H1 (cell line): ENCODE data around the gene LEO1. TPM values are rescaled to one million over a fixed set of nuclear protein-coding genes. Genes with fewer than 3 reads are reported as not detected.

Experiments used
- CTCF ChIA-PET: fragments of 300-600 bp; sonication (Branson Sonifier 250); formaldehyde crosslinking; loops from one replicate; lab custom pipeline; 2021; ENCODE audit not compliant: partially characterized antibody; lab: Charles Lee
- POLR2A ChIA-PET: fragments of 300-600 bp; sonication (Branson Sonifier 250); formaldehyde crosslinking; loops from one replicate; lab custom pipeline; 2021; ENCODE audit warnings: inconsistent platforms; ENCODE audit not compliant: partially characterized antibody; lab: Charles Lee
- DNase-seq, 2 experiments: peaks; one replicate each; pipeline versions ENCODE4 v3.0.0 to v3.0.0-alpha.2; 2010 to 2022; ENCODE audit warnings: low spot score in 2 of 2, low read depth in 1 of 2, mixed read lengths in 1 of 2
- FAIRE-seq: peaks from 2 replicates; lab custom pipeline; 2011; peaks lifted over from hg19 to GRCh38; lab: Jason Lieb, UNC
- H2AFZ ChIP-seq: 2 replicates; pipeline ENCODE4 v1.8.1; 2012; ENCODE audit warnings: low read length, inconsistent platforms
- H2AK5ac ChIP-seq: 2 replicates; pipeline ENCODE4 v1.6.1; 2013; ENCODE audit warnings: low read depth, low read length
- H2BK120ac ChIP-seq: replicated peaks from 2 replicates; pipeline ENCODE3; 2013; ENCODE audit warnings: low read depth, low read length, inconsistent platforms
- H2BK12ac ChIP-seq: 2 replicates; pipeline ENCODE4 v1.6.1; 2013; ENCODE audit warnings: low read depth, low read length
- H2BK15ac ChIP-seq: 2 replicates; pipeline ENCODE4 v1.6.1; 2013; ENCODE audit warnings: low read length
- H2BK20ac ChIP-seq: 2 replicates; pipeline ENCODE4 v1.6.1; 2013; ENCODE audit warnings: low read length
- H2BK5ac ChIP-seq: 2 replicates; pipeline ENCODE4 v1.6.1; 2013; ENCODE audit warnings: low read depth, low read length
- H3K14ac ChIP-seq: 2 replicates; pipeline ENCODE4 v1.6.1; 2013; ENCODE audit warnings: inconsistent platforms; ENCODE audit not compliant: insufficient read length
- H3K18ac ChIP-seq: 2 replicates; pipeline ENCODE4 v1.6.1; 2013; ENCODE audit warnings: low read length; ENCODE audit errors: extremely low read depth
- H3K23ac ChIP-seq: 2 replicates; pipeline ENCODE4 v1.6.1; 2013; ENCODE audit warnings: inconsistent platforms; ENCODE audit not compliant: insufficient read length
- H3K23me2 ChIP-seq: 2 replicates; pipeline ENCODE4 v1.6.1; 2013; ENCODE audit warnings: low read depth, low read length
- H3K27ac ChIP-seq: 2 replicates; pipeline ENCODE4 v1.6.1; 2011; ENCODE audit warnings: low read depth, low read length, inconsistent platforms
- H3K27me3 ChIP-seq, 4 experiments: replicated peaks in 1 of 4; 1 replicate in 1 of 4; 2 replicates in 3 of 4; pipeline versions ENCODE4 v1.6.1 to v1.8.1; 2011 to 2013; ENCODE audit warnings: low read length in 3 of 4, mild to moderate bottlenecking in 3 of 4, inconsistent platforms in 2 of 4, mixed read lengths in 2 of 4, moderate library complexity in 1 of 4; ENCODE audit not compliant: control insufficient read depth in 3 of 4, insufficient read depth in 3 of 4; ENCODE audit errors: extremely low read depth in 1 of 4
- H3K36me3 ChIP-seq, 4 experiments: 2 replicates each; pipeline versions ENCODE4 v1.6.1 to v1.8.1; 2011 to 2013; ENCODE audit warnings: mild to moderate bottlenecking in 4 of 4, low read length in 3 of 4, moderate library complexity in 2 of 4, control low read depth in 1 of 4, inconsistent platforms in 1 of 4; ENCODE audit not compliant: insufficient read depth in 4 of 4, control insufficient read depth in 2 of 4
- H3K4ac ChIP-seq: replicated peaks from 2 replicates; pipeline ENCODE3; 2013; ENCODE audit warnings: low read length, low read depth, mixed read lengths, inconsistent platforms; ENCODE audit not compliant: insufficient read length
- H3K4me1 ChIP-seq, 4 experiments: replicated peaks in 1 of 4; 1 replicate in 1 of 4; 2 replicates in 3 of 4; pipeline versions ENCODE4 v1.6.1 to v1.8.1; 2011 to 2013; ENCODE audit warnings: low read length in 3 of 4, inconsistent platforms in 2 of 4, mixed read lengths in 1 of 4; ENCODE audit not compliant: insufficient read depth in 4 of 4, control insufficient read depth in 3 of 4
- H3K4me2 ChIP-seq, 2 experiments: 2 replicates each; pipeline versions ENCODE4 v1.6.1 to v1.8.1; 2011 to 2013; ENCODE audit warnings: low read depth in 2 of 2, low read length in 2 of 2, control low read depth in 1 of 2, inconsistent platforms in 1 of 2, mild to moderate bottlenecking in 1 of 2; ENCODE audit not compliant: insufficient read depth in 1 of 2
- H3K4me3 ChIP-seq, 4 experiments: fragments of 200-600, 300-600 bp in 1 of 4; sonication (generic), shearing (Covaris generic), sonication (Bioruptor Twin) in 1 of 4; 2 replicates each; pipeline versions ENCODE4 v1.5.1 to v1.8.1; 2011 to 2016; ENCODE audit warnings: low read length in 4 of 4, low read depth in 3 of 4, control low read depth in 2 of 4, inconsistent platforms in 2 of 4, mild to moderate bottlenecking in 2 of 4, mixed read lengths in 1 of 4, moderate library complexity in 1 of 4; ENCODE audit not compliant: insufficient read depth in 2 of 4; ENCODE audit errors: extremely low read depth in 1 of 4
- H3K56ac ChIP-seq: replicated peaks from 2 replicates; pipeline ENCODE3; 2013; ENCODE audit warnings: low read depth, mild to moderate bottlenecking, mixed read lengths, low read length, inconsistent platforms; ENCODE audit not compliant: insufficient read length
- H3K79me1 ChIP-seq: 2 replicates; pipeline ENCODE4 v1.6.1; 2013; ENCODE audit warnings: low read depth, low read length, control low read depth
- H3K79me2 ChIP-seq, 2 experiments: 2 replicates each; pipeline versions ENCODE4 v1.6.1 to v1.8.1; 2012 to 2013; ENCODE audit warnings: low read length in 2 of 2, mild to moderate bottlenecking in 2 of 2, inconsistent platforms in 1 of 2; ENCODE audit not compliant: insufficient read depth in 2 of 2, control insufficient read depth in 1 of 2
- H3K9ac ChIP-seq, 4 experiments: replicated peaks in 1 of 4; 1 replicate in 1 of 4; 2 replicates in 3 of 4; pipeline versions ENCODE4 v1.6.1 to v1.8.1; 2011 to 2013; ENCODE audit warnings: low read depth in 3 of 4, low read length in 3 of 4, control low read depth in 2 of 4, mild to moderate bottlenecking in 2 of 4, moderate library complexity in 2 of 4, inconsistent platforms in 1 of 4; ENCODE audit errors: extremely low read depth in 1 of 4
- H3K9me3 ChIP-seq, 2 experiments: 2 replicates each; pipeline versions ENCODE4 v1.6.1 to v1.8.1; 2012 to 2013; ENCODE audit warnings: mild to moderate bottlenecking in 2 of 2, moderate library complexity in 2 of 2, control low read depth in 1 of 2, inconsistent platforms in 1 of 2, low read depth in 1 of 2, low read length in 1 of 2, mixed read lengths in 1 of 2; ENCODE audit not compliant: insufficient read depth in 2 of 2
- H4K20me1 ChIP-seq, 2 experiments: replicated peaks in 1 of 2; 2 replicates each; pipeline versions ENCODE3 to v1.8.1; 2011 to 2013; ENCODE audit warnings: inconsistent platforms in 2 of 2, low read length in 2 of 2, mild to moderate bottlenecking in 1 of 2; ENCODE audit not compliant: insufficient read depth in 2 of 2, control insufficient read depth in 1 of 2
- H4K5ac ChIP-seq: 2 replicates; pipeline ENCODE4 v1.6.1; 2013; ENCODE audit warnings: low read length, low read depth, mixed read lengths, inconsistent platforms; ENCODE audit not compliant: insufficient read length
- H4K8ac ChIP-seq: 2 replicates; pipeline ENCODE4 v1.8.0; 2013; ENCODE audit warnings: mild to moderate bottlenecking, moderate library complexity, low read length, inconsistent platforms; ENCODE audit not compliant: insufficient read depth; ENCODE audit errors: extremely low read depth
- H4K91ac ChIP-seq: replicated peaks from 2 replicates; pipeline ENCODE3; 2013; ENCODE audit warnings: low read length, mixed read lengths, inconsistent platforms; ENCODE audit not compliant: insufficient read length
- BACH1 ChIP-seq: IDR thresholded peaks from 2 replicates; pipeline ENCODE4 v1.6.1; 2012; ENCODE audit warnings: low read length, improper control_type of control experiment
- RAD21 ChIP-seq, 2 experiments: IDR thresholded peaks in 1 of 2; conservative IDR thresholded peaks in 1 of 2; 2 replicates each; pipeline ENCODE4 v1.6.1; 2011; ENCODE audit warnings: low read depth in 2 of 2, low read length in 2 of 2, improper control_type of control experiment in 1 of 2, inconsistent platforms in 1 of 2, mild to moderate bottlenecking in 1 of 2, moderate library complexity in 1 of 2
- RFX5 ChIP-seq: IDR thresholded peaks from 2 replicates; pipeline ENCODE4 v1.6.1; 2011; ENCODE audit warnings: low read depth, low read length, improper control_type of control experiment, borderline replicate concordance
- SAP30 ChIP-seq: fragments of 300-600 bp; sonication (generic); IDR thresholded peaks from 2 replicates; pipeline ENCODE4 v1.7.1; 2012; ENCODE audit warnings: low read length, moderate library complexity, mild to moderate bottlenecking, inconsistent platforms; ENCODE audit not compliant: insufficient read depth, insufficient replicate concordance
- SIX5 ChIP-seq: IDR thresholded peaks from 2 replicates; pipeline ENCODE4 v1.6.1; 2011; ENCODE audit warnings: mild to moderate bottlenecking, low read depth, low read length
- TBP ChIP-seq: IDR thresholded peaks from 2 replicates; pipeline ENCODE4 v1.6.1; 2011; ENCODE audit warnings: low read depth, low read length, improper control_type of control experiment
- ZNF274 ChIP-seq: IDR thresholded peaks from 2 replicates; pipeline ENCODE4 v1.7.0; 2012; ENCODE audit warnings: low read length, borderline replicate concordance; ENCODE audit errors: extremely low read depth
- WGBS, 2 experiments: shearing (Covaris generic) in 1 of 2; methylation state at CpG; one replicate each; pipeline versions ENCODE4 v1.1.6 to v1.1.7; 2013 to 2015; ENCODE audit warnings: low lambda C conversion rate in 2 of 2, mixed read lengths in 2 of 2, inconsistent platforms in 1 of 2, low coverage in 1 of 2, missing lambda C conversion rate in 1 of 2; ENCODE audit not compliant: insufficient replicate concordance in 2 of 2, insufficient coverage in 1 of 2, insufficient read length in 1 of 2; ENCODE audit errors: extremely low coverage in 1 of 2, missing lambda C conversion rate in 1 of 2; 5-methylcytosine and 5-hydroxymethylcytosine counted together
- polyA plus RNA-seq, 7 experiments: library from polyadenylated mRNA; depleted of rRNA in 3 of 7; stranded (reverse) in 5 of 7; unstranded in 2 of 7; fragments of >200 nt in 5 of 7; fragments of 200-250 nt in 2 of 7; gene quantifications; 1 replicate in 5 of 7; 2 replicates in 1 of 7; 4 replicates in 1 of 7; pipeline versions ENCODE4 v1.2.1 to v1.2.3, GENCODE V29; 2011 to 2013; ENCODE audit warnings: missing spikeins in 2 of 7, mixed read lengths in 2 of 7
- total RNA-seq: library from RNA; stranded (reverse); fragmentation: NEBNext Ultra II Directional; extraction: Animal tissue kit (Norgen Biotek cat#: 25700); gene quantifications from 2 replicates; pipeline ENCODE4 v1.2.1, GENCODE V29; 2021
- TF ChIP-seq, protein P1 (sequence below), 3 experiments: IDR thresholded peaks; 1 replicate in 2 of 3; 2 replicates in 1 of 3; pipeline versions ENCODE4 v1.5.1 to v1.6.1; 2011; ENCODE audit warnings: low read length in 3 of 3, mild to moderate bottlenecking in 3 of 3, inconsistent platforms in 2 of 3, low read depth in 1 of 3, moderate library complexity in 1 of 3; ENCODE audit not compliant: insufficient read depth in 1 of 3; ENCODE audit errors: control extremely low read depth in 1 of 3

The LEO1 gene
- total and polyA plus RNA-seq, 2 of the 8 experiments (the other 6 are each of a cell fraction or from before 2014, with no cell fraction given), result 1.6 to 27.4 TPM

DNA sequence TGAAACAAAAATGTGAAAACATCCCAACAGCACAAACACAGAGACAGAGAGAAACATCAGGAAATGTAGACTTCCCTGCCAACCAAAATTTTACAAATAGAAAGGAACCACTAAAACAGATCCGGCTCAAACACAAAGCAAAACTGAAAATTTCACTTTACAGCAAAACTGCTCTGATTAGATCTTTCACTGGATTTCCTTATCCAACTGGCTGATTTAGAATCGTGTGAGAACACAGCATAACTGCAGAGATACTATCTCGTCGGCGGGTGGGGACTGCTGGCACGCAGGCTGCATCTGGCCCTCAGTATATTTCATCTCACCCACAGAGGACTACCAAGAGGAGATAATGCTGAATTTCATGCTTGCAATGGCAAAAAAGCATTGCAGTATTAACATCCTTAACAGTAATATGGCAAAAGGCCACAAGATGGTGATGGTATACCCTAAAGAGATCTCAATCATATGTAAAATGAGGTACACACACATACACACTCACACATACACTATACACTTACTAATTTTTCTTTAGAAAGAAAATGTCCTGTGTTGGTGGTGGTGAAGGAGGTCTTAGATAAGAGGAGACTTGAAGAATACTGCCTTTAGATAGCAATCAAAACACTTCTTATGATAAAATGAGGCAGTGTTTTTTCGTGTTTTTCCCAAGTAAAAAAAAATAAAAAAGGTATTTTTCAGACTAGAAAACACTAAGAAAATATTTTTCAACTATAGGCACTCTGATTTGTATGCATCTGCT is 10.6 kb upstream of the LEO1 start:
- Histone ChIP-seq H3K79me1 (no peaks in the 10 kb centered on the region), H3K4me3 (no peak overlapping the region), H4K5ac (no peak overlapping the region), H3K79me2 (no peaks in the 10 kb centered on the region), H3K27ac (no peak overlapping the region), H4K91ac (no peak overlapping the region), H2BK20ac (no peak overlapping the region), H2BK12ac (no peak overlapping the region), H3K23me2 (no peaks in the 10 kb centered on the region), H3K23ac (no peak overlapping the region), H4K20me1 (no peaks in the 10 kb centered on the region), H4K8ac (no peak overlapping the region), H3K9ac (no peak overlapping the region), H3K14ac (no peak overlapping the region), H3K4ac (no peak overlapping the region), H2BK5ac (no peak overlapping the region), H3K56ac (no peak overlapping the region), H3K27me3 (no peaks in the 10 kb centered on the region), H3K9me3 (no peaks in the 10 kb centered on the region), H2AFZ (no peak overlapping the region), H3K4me1 (no peaks in the 10 kb centered on the region), H3K18ac (no peak overlapping the region), H2BK120ac (no peak overlapping the region), H3K4me2 (no peak overlapping the region), H2BK15ac (no peak overlapping the region), H3K36me3 (no peaks in the 10 kb centered on the region), H2AK5ac (no peak overlapping the region)
- TF ChIP-seq RAD21 (IDR thresholded peaks at IDR 0.05 in 1 of 2, conservative IDR thresholded peaks at IDR 0.05 in 1 of 2; ENCODE audit: low read depth in 2 of 2, low read length in 2 of 2) (peak; percentile 66 to 74), RFX5 (no peak), TBP (no peak), SAP30 (no peak), SIX5 (no peak), ZNF274 (no peak), BACH1 (no peak)
- TF ChIP-seq, protein P1, sequence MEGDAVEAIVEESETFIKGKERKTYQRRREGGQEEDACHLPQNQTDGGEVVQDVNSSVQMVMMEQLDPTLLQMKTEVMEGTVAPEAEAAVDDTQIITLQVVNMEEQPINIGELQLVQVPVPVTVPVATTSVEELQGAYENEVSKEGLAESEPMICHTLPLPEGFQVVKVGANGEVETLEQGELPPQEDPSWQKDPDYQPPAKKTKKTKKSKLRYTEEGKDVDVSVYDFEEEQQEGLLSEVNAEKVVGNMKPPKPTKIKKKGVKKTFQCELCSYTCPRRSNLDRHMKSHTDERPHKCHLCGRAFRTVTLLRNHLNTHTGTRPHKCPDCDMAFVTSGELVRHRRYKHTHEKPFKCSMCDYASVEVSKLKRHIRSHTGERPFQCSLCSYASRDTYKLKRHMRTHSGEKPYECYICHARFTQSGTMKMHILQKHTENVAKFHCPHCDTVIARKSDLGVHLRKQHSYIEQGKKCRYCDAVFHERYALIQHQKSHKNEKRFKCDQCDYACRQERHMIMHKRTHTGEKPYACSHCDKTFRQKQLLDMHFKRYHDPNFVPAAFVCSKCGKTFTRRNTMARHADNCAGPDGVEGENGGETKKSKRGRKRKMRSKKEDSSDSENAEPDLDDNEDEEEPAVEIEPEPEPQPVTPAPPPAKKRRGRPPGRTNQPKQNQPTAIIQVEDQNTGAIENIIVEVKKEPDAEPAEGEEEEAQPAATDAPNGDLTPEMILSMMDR (IDR thresholded peaks at IDR 0.05; ENCODE audit: control extremely low read depth in 1 of 3, insufficient read depth in 1 of 3, low read depth in 1 of 3, low read length in 3 of 3), result peak in 2 of 3 experiments; percentile 21 to 47; a peak in 2 of 4 replicates
- ChIA-PET POLR2A (interaction anchor here (2.9 kb wide), 1 partner anchor 11 kb away, joined by 15 read pairs; the partner anchor contains the start of gene LEO1), CTCF (interaction anchor here (1.5 to 3.5 kb wide), 3 partner anchors 64 to 95 kb away, joined by 5 to 25 read pairs (median 22); no protein-coding TSS in a partner anchor)
- no peak for FAIRE-seq
- DNase-seq, result no peak
- WGBS, 2 experiments, result 87% methylated on average over 7 of the region's 7 CpGs; no CpG with 5 or more reads in 1 of the 2 experiments
